GM18867 (cell line): Measurements from ENCODE around the gene CMTM2.
A peak's percentile ranks its signal among the peaks of the same experiment; 100 is the strongest.

Experiments
- ATAC-seq: cut with Tn5 transposase; IDR thresholded peaks from one replicate; pipeline ENCODE4 v1.9.1; 2021; ENCODE audit warnings: mild to moderate bottlenecking, moderate library complexity; ENCODE audit not compliant: unreplicated experiment

The CMTM2 gene, protein sequence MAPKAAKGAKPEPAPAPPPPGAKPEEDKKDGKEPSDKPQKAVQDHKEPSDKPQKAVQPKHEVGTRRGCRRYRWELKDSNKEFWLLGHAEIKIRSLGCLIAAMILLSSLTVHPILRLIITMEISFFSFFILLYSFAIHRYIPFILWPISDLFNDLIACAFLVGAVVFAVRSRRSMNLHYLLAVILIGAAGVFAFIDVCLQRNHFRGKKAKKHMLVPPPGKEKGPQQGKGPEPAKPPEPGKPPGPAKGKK

DNA sequence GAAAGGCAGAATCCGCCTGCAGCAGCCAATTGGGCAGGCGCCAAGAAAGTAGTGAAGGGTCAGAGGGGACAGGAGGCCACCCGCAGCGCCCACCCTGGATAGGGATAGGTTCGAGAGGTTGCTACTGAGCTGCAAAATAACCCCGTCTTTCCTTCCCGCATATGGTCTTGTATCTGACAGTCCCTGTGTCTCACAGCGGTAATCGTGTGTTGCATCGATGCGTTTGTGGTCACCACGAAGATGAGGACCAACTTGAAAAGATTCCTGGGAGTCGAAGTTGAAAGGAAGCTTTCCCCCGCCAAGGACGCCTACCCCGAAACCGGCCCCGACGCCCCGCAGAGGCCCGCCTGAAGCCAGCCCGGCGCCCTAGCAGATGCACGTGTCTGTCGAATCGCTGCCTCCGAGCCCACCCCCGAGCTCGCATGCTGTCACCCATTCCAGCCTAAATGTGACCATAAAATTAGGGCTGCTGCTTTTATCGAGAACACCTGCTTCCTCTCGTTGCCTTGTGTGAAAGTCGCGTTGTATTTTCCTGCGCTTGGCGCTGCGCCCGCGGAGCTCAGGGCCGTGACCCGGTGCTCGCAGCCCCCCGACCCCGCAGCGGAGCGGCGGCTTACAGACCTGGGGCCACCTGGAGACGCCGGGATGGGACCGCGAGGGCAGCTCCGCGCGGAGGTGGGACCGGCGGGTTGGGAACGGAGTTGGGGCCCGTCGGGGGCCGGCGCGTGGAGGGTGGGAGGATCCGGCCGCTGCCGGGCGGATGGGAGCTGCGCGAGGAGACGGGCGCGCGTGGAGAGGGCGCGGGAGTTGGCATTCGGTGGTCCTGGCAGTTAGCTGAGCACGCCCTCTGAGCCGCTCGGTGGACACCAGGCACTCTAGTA is at the start of gene CMTM2:
Gene CMTM2 (plus strand): TSS at position 813 of the 881 bp plus-strand sequence. CDS start 145 bp downstream, outside the sequence.
- no peak for ATAC-seq

- ATAC-seq = no peak
Measured at GRCh38 chr16:66529475-66529874, 49.8 kb upstream of the CMTM2 start.

GRCh38 chr16:66534376-66534799 is 44.9 kb upstream of the CMTM2 start:
- ATAC-seq = no peak

GRCh38 chr16:66536525-66536924 is 42.7 kb upstream of the CMTM2 start:
- no peak for ATAC-seq

DNA sequence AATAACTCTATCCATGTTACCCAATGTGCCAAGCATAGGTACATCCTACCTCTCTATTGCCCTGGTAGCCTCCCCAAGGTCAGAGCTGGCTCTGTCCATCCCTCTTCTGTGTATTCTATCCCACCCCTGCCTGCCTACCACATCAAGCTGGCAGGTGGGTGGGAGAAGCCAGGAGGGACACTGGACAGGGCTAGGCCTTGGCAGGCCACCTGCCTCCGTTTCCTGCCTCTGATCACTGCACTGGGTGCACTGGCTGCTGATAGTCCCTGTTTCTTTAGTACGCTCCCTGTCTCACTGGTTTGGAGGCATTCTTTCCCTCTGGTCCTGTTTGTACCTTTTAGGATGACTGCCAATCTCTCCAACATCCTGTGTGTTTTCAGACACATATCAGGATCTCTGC is 42.0 kb upstream of the CMTM2 start:
- no peak for ATAC-seq

- ATAC-seq = no peak
Measured at GRCh38 chr16:66538910-66539309, 40.4 kb upstream of the CMTM2 start.

GRCh38 chr16:66539623-66540469 is 39.4 kb upstream of the CMTM2 start:
- no peak for ATAC-seq

DNA sequence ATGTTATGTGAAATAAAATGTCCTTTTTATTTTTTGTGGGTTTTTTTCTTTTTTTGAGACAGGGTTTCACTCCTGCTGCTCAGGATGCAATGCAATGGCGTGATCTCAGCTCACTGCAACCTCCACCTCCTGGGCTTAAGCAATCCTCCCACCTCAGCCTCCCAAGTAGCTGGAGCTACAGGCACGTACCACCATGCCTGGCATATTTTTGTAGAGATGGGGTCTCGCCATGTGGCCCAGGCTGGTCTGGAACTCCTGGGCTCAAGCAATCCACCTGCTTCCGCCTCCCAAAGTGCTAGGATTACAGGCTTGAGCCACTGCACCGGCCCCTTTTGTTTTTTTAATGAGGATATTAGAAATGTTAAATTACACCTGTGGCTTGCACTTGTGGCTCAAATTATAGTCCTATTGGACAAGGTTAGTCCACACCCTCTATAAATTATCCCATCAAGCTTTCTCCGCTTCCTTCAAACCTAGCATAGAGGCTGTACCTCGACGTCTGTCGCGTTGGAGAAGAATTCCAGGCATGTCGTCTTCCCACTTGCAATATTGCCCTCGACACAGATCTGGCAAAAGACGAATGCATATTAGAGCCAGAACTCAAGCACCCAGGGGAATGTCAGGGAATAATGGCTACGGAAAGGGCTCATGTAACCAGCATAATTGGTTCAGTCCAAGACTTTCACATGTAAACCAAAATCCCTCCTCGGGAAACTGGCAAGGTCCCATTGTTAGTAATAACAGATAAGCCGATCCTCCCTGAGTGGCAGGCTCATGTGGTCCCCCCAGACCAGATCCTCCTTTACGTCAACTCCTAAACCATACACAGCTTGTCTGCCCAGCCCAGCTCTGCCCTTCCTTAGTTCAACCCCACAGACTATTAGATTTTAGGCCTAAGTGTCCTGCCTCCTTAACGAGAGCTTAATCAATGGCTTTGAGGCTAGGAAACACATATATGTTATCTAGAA is 37.6 kb upstream of the CMTM2 start:
- ATAC-seq = no peak

- ATAC-seq = no peak
Measured at GRCh38 chr16:66542396-66542795, 36.9 kb upstream of the CMTM2 start.

GRCh38 chr16:66543541-66543940 is 35.7 kb upstream of the CMTM2 start:
- ATAC-seq = no peak

- no peak for ATAC-seq
Measured at GRCh38 chr16:66544016-66544757, 35.1 kb upstream of the CMTM2 start.

DNA sequence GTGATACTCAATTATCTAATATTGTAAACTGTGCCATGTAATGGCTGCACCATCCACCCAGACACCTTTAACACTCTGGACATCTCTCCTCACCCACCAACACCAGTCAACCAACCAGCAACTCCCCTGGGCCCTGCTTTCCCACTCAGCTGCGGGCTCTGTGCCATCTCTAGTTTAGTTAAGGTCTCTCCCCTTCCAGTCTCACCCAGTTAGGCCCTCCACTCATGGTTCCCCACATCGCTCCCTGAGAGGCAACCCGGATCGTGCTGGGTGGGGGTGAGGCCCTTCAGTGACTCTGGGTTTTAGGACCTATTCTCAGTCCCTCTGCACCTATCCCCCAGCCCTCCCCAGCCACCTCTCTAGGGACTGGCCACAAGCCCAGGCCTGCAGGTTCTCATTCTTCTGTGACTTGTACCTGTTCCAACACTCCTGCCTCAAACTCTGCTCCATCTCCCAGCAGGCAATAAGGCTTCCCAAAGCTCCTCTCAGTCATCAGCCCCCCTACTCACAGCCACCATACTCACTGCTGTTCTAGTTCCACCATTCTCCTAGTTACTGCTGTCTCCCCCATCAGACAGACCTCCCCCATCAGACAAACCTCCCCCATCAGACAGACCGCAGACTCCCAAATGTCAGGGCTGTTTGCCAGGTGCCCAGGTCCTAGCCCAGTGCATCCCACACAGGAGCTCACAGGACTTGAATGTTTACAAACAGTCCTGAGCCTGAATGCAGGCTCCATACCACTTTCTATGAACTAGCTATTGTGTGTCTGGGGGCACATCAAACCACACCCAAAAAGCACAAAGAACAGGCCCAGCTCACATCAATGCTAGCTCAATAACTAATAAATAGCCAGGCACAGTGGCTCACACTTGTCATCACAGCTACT is 31.9 kb upstream of the CMTM2 start:
- no peak for ATAC-seq

- ATAC-seq = no peak
Measured at GRCh38 chr16:66548068-66548467, 31.2 kb upstream of the CMTM2 start.

DNA sequence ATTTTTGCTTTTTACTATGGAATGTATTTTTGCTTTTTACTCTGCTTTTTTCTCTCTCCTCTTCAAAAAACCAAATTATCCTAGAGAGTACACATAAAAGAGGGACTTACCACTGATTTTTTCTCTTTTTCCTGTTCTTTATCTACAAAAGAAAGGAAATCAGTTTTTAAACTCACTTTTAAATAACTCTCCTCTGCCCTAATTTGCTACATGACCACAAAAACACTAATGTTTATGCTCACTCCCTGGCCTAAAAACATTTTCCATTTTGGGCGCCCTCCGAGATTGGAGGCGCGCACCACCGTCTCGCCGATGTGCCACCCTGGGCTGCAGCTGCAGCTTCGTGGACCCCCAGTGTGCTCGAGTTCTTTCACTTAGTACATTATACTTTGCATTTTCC is 30.4 kb upstream of the CMTM2 start:
- no peak for ATAC-seq

DNA sequence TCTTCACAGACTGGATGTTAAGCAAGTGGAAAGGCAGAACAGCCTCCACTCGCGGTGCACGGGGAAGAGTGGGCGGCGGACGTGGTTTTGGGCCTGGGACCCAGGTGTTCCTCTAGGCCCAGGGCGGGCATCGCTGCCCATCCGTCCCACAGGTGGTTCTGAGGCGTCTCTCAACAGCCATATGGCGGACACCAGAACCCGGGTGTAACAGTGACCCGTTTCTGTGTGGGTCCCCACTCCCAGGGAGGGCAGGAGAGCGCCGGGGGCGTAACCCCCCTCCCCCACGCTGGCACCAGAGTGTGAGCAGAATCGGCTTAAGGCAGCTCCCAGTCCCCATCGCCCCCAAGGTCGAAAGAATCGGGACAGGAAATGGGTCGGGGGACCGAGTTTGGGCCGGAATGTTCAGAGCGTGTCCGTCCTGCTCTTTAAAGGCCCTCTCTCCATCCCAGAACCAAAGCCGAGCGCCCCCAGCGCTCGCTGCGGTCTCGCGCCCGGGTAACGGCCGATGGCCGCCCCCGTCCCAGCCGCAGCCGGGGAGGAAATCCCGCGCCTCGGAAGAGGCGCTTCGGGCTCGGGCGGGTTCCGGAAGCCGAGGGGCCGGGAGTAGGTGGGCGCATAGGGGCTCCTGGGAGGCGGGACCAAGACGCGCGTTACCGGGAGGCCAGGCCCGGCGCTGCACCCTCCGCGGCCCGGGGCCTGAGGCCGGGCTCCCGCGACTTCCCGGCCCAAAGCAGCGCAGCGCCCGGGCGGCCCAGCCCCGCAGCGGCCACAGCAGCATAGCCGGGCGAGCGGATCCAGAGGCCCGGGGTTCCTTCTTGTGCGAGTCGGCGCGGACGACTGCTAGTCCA is 29.8 kb upstream of the CMTM2 start, which contains the start of gene TK2:
Gene TK2 (minus strand): TSS at position 839 of the 848 bp plus-strand sequence. CDS start 61 bp downstream, at position 778.
- ATAC-seq = peak; percentile 28

GRCh38 chr16:66551348-66551759 is 27.9 kb upstream of the CMTM2 start:
- ATAC-seq = peak; percentile 27

GRCh38 chr16:66551788-66552285 is 27.4 kb upstream of the CMTM2 start:
- ATAC-seq = no peak
